Measurements from ENCODE around the gene STK32C. TPM values are rescaled to one million over a fixed set of nuclear protein-coding genes. Genes with fewer than 3 reads are reported as not detected.
"Not testable (repeated sequence)": the region's sequence is repeated elsewhere in the genome, so short reads cannot be mapped to it uniquely, and the experiment has no call there.

The STK32C gene
- total RNA-seq, 1 experiment from 2014 or later, result 9.3 TPM

DNA sequence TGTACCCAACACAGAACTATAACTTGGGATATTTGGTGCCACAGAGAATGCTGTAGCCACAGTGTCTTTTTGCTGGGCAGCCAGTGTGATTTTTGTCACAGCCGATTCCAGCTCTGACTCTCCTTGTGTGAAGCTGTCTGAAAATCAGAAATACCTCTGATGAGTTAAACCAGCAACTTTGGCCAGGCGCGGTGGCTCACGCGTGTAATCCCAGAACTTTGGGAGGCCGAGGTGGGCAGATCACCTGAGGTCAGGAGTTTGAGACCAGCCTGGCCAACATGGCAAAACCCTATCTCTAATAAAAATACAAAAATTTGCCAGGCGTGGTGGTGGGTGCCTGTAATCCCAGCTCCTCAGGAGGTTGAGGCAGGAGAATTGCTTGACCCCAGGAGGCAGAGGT is 30.1 kb upstream of the STK32C start:
- not testable (repeated sequence) for DNase-seq (ENCODE audit: low read depth)

DNA sequence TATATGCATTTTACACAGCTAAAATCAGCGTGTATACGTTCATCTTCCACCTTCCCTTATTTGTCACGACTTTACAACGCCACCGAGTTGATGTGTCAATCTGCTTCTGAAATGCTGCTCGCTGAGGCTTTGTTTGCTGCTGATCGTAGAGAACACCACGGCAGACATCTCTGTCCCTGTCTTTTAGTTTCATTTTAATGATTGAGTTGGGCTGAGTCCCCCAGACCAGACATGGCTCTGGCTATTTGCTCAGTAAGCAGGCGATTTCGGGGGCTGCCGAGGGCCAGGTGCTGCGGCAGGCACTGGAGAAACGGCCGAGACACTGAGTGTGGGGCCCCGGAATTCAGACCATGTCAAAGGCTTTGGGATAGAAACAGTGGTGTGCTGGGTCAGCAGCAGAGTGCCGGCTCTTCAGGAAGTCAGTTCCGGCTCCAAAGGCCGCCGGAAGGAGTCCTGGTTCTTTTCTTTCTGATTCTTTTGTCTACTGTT is 29.2 kb upstream of the STK32C start:
- DNase-seq (ENCODE audit: low read depth), result peak; percentile 30

DNA sequence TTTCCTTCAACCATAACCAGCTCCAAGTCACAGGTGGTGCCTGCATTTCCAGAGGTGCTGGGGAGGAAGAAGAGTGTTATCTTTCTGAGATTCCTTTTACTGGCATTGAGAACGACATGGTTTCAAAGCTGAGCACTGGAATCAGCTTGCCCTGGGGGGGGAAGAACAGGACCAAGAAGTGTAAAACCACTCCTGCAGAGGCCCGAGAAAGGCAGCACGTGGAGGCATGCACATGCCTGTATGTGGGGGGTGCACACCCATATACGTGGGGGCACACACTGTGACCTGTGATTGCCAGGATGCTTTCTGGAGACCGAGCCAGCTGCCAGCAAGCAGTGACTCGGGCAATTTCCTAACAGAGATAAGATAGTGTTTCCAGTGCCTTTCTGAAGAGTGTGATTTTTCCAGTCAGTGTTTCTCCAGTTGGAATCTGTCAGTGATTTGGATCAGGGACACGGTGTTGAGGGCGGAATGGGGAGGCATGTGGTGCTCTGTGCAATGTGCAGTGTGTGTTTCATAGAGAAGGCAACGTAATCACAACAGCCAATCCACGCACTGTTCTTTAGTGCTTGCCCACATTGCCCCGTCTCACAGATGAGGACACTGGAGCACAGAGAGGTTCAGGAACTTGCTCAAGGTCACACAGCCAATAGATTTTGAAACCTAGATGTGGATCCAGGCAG is 28.5 kb upstream of the STK32C start:
- no peak for DNase-seq (ENCODE audit: low read depth)

DNA sequence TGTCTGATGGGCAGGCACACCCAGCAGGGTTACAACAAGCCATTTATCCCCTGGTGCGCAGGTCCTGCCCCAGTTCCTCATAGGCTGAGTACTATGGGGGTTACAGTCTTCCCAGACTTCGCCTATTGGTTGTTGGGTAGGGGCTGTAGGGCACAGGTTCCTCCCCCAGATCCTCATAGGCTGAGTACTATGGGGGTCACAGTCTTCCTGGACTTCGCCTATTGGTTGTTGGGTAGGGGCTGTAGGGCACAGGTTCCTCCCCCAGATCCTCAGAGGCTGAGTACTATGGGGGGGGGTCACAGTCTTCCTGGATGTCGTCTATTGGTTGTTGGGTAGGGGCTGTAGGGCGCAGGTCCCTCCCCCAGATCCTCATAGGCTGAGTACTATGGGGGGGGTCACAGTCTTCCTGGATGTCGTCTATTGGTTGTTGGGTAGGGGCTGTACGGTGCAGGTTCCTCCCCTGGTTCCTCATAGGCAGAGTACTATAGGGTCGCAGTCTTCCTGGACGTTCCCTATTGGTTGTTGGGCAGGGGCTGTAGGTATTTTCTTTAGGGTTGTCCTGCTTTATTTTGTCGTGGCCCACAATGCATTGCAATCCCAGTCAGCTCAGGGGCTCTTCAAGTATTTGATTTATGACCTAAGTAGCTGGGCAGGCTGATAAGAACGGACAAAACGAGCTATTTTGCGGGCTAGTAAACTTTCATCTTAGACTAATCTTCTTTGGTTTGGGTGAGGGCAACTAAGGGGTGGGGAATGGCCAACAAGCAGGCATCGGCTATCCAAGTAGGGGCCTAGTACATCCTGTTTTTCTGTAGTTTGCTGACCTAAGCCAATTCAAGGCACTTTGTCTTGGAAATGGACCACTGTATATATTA is 27.7 kb upstream of the STK32C start:
- no peak for DNase-seq (ENCODE audit: low read depth)

DNA sequence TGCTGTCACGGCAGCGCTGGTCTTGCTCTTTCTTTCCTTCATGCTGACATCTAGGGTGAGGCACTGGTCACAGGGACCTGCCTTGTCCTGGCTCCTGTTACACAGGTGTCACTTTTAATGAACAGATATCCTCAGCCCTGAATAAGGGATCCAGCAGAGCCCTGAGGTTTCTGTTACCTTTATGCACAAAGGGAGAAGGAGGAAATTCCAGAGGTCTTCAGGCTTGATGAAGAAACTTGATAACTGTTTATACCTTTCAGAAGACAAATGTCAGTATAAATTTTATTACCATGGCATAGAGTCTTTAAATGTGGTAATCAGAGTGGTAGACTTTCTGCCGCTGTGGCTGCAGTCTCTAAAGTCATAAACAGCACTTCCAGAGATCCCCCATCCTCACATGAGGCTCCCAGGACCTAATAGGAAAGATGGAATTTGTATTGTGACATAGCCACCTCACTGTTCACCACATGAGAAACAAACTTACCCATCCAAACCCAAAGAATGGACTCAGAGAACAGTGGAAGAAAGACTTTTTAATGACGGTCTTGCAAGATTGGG is 27.0 kb upstream of the STK32C start:
- no peak for DNase-seq (ENCODE audit: low read depth)

DNA sequence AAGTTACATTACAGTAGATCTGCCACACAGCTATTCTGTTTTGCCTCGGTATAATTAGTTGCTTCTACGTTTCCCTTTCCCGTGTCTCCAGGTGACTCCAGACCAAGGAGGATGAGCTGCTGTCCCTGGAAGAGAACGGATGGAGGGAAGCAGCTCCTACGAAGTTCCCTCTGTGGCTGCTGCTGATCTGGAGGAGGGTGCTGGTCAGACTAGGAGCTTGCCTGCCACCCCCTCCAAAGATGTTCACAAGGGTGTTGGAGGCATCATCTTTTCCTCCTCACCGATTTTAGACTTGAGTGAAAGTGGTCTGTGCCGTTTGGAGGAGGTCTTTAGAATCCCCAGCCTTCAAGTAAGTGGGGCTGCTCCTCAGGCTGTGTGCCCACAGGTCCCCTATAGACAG is 25.6 kb upstream of the STK32C start:
- no peak for DNase-seq (ENCODE audit: low read depth)

DNA sequence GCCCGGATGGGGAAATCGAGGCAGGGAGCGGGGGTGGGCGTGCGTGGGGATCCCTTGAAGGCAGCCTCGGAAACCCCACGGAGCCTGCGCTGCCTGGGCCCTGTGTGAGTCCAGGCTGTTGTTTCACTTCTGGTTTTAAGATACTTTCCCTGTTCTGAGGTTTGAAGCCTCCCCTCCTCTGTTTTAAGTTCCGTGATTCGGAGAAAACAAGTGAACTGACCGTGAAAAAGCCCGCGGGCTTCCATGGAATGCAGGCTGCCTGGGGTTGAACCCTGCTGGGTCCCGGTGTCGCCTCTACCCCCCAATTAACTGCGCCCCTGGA is 24.6 kb upstream of the STK32C start:
- no peak for DNase-seq (ENCODE audit: low read depth)

DNA sequence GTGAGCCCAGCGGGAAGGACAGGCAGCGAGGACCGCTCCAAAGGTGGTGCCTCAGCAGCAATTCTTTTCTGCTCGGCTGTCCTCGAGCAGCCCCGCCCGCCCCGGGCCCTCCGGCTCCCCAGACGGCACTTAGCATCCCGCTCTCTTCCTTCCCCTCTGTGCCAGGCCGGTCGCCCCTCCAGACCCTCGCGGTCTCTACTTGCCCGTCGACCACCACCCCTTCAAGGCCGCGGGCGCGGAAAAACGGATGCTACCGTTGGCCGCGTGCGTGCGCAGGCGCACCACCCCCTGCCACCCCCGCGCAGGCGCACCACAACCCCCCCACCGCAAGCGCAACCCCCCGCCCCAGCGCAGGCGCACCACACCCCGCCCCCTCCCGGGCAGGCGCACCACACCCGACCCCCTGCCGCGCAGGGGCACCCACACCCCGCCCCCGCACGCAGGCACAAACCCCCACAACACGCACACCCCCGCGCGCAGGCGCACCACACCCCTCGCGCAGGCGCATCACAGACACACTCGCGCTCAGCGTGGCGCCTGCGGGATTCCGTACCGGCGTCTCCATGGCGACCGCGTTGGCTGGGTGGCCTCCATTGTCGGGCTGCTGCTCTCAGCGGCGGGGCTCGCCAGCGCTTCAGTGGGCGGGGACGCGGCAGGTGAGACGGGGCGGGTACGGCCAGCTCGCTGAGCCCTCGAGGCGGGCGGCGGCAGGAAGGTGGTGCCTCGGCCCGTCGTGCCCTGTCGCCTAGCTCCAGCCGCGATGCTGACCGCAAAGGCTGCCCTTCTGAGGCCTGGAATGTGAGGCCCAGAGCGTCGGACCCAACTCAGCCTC is 24.1 kb upstream of the STK32C start, which contains the start of gene LRRC27:
Gene LRRC27, plus strand, starts transcription at position 593 of the 832 bp plus-strand sequence. CDS start 1,332 bp downstream, outside the sequence.
- peak; percentile 98 for DNase-seq (ENCODE audit: low read depth)

DNA sequence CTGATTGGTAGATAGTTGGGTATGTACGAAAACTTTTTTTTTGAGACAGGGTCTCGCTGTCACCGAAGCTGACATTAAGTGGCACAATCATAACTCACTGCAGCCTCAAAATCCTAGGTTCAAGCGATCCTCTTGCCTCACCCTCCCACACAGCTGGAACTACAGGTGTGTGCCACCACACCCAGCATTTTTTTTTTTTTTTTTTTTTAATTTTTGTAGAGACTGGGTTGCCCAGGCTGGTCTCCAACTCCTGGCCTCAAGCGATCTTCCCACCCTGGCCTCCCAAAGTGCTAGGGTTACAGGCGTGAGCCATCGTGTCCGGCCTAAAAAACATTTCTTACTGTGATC is 22.7 kb upstream of the STK32C start:
- DNase-seq (ENCODE audit: low read depth), result no peak

DNA sequence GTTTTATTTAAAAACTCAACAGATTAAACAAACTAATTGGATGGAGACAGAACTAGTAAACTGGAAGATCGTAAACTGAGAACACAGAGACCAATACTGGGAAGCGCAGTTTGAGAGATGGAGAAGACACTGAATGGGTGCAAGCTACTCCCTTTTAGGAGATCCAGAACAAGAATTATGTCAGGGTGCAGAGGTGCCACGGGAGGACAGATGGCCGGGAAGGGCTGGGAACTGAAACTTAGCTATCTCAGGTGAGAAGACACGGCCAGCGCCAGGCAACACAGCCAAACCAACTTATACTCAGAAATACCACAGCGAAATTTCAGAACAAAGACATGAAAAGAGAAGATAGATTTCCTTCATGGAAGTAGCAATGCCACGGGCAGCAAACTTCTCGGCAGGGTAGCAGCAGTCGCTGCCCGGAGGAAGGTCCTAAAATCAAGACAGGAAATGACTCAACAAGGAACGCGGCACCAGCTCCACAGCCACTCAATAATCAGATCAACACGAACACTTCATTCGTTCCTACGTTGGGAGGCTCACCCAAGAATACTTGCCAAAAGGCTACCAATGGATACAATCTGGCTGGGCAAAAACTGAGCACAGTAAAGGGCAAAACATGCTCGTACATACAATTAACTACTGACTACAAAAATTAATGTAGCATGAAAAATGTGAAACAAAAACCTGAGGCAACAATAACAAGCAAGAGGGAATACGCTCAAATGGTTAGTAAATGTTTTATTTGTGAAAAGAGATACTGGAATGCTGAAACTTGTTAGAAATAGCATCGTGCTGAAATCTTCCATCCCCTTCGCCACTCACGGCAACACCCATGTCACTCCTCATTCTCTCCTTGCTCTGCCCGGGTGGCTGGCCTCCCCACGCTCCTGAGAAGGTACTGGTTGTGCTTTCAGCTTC is 22.1 kb upstream of the STK32C start:
- DNase-seq (ENCODE audit: low read depth), result peak; percentile 73

DNA sequence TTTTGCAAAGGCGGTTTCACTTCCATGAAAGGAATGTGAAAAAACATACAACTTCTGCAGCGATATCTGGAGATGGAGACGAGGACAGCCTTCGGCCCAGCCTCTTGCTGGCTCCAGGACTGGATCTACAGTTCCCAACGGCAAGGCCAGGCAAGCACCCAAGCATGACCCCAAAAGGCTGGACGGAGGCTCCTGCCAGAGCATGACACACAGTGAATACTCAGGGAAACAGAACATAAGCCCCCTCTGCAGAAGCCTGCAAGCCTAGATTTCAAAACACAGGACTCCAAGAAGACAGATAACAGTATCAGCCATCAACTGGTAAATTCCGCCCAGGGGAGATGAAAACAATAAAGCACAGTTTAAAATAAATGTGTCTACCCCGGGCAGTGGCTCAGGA is 21.0 kb upstream of the STK32C start:
- DNase-seq (ENCODE audit: low read depth), result no peak

DNA sequence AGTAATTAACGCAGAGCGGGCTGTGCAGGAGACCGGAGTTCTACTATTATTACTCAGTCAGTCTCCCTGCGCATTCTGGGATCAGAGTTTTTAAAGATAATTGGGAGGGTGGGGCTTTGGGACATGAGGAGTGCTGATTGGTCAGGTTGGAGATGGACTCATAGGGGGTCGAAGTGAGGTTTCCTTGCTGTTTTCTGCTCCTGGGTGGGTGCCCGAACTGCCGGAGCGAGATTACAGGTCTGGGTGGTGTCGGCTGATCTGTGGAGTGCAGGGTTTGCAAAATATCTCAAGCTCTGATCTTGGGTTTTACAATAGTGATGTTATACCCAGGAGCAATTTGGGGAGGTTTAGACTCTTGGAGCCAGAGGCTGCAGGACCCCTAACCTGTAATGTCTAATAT is 20.4 kb upstream of the STK32C start:
- DNase-seq (ENCODE audit: low read depth), result no peak

DNA sequence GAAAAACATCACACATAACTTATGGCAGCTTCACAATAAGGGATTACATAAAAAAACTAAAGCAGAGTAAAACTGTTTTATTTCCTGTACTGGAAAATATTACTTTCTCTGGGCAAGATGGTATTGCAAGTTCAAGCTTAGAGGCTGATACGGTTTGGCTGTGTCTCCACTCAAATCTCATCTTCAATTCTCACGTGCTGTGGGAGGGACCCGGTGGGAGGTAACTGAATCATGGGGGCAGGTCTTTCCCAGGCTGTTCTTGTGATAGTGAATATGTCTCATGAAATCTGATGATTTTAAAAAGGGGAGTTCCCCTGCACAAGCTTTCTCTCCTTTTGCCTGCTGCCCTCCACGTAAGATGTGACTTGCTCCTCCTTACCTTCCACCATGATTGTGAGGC is 19.2 kb upstream of the STK32C start:
- no peak for DNase-seq (ENCODE audit: low read depth)

DNA sequence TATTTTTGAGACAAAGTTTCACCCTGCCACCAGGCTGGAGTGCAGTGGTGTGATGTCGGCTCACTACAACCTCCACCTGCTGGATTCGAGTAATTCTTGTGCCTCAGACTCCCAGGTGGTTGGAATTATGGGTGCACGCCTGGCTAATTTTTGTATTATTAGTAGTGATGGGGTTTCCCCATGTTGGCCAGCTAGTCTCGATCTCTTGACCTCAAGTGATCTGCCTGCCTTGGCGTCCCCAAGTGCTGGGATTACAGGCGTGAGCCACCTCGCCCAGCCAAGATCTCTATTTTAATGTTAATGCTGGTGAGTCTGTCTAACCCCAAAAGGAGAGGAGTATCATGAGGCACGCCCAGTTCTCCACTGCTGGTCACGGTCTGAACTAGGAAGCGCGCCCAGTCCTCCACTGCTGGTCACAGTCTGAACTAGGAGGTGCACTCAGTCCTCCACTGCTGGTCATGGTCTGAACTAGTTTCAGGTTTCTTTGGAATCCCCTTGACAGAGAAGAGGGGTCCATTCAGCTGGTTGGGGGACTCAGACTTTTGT is 18.7 kb upstream of the STK32C start:
- DNase-seq (ENCODE audit: low read depth), result no peak

DNA sequence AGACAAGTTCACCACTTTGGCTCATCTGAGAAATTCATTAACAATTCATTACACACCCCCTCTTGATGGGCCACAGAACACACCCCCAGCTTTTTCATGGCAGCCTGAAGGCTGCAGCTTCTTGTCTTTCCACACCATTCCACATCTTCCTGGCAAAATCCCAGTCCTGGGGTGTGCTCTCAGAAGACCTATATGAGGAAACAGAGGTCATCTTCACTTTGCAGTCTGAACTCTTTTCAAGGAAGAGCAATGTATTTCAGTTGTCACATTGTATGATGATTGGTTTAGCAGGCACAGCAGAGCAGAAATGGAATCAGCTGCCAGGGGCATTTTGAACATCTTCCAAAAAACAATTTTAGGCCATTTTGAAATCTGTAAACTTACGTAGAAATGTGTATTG is 16.4 kb upstream of the STK32C start:
- DNase-seq (ENCODE audit: low read depth), result no peak

DNA sequence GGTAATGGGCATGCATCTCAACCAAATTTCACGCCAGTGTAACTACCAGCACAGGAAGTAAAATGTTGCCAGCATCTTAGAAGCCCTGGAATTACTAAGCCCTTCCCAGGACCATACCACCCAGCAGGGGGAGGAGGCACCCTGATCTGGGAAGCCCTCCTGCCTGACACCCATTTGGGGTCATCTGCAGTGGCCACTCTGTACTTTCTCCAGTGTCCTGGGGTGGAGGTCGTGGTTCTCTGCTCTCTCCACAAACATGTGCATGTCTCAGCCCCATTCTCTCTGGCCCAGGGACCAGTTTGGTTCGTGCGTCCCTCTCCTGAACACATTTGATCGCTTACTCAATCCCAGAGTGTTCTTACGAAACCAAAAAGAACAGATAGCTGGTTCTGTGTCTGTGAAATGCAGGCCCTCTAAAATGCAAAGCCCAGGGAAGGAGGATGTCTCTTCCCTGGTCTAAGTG is 14.9 kb upstream of the STK32C start:
- no peak for DNase-seq (ENCODE audit: low read depth)

DNA sequence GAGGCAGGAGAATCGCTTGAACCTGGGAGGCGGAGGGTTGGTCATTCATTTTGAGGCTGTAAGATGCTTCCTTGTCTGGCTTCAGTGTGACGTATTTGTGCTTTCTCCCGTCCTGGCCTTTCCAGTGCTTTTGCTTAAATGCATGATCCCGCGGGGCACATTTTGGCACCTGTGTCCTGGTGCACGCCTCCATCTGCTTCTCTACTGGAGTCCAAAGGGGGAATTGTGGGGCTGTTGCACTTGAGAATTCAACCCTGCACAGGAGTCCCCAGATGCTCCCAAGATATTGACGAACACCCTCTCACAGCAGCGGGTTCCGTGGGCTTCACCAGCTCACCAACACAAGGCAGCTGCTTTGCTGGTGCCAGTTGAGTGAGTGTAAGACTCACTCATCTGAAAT is 14.0 kb upstream of the STK32C start:
- DNase-seq (ENCODE audit: low read depth), result no peak

DNA sequence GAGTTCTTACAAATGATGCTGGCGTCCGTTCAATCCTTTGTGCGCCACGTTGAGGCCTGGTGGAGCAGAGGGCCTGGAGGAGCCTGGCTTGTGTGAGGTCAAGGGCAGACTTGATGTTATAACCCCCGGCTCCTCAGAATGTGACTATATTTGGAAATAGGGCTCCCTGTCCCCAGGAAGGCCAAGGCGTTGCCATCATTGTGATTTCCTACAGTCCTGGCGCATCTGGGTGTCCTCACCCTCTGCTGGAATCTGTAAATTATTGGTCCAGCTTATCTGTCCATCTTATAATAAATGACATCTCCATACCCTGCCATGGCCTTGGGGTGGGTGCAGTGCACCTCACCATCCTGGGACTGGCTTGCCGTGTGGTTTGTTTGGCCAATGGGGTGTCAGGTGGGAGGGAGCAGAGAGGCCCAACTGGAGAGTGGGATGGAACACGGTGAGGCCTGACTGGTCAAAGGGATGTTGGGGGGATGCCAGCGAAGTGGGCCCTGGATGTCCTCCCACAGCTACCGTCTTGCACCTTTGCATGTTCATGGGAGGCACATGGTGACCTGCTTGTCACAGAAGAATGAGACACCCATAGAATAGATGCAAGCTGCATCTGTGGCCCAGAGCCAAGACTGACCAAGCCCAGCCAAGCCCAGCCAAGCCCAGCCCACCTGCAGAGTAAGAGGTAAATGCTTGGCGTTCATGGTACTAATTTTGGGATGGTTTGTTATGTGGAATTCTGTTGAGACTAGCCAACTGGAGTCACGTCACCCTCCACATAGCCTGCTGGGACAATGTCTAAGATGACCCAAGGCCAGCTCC is 13.1 kb upstream of the STK32C start:
- no peak for DNase-seq (ENCODE audit: low read depth)

DNA sequence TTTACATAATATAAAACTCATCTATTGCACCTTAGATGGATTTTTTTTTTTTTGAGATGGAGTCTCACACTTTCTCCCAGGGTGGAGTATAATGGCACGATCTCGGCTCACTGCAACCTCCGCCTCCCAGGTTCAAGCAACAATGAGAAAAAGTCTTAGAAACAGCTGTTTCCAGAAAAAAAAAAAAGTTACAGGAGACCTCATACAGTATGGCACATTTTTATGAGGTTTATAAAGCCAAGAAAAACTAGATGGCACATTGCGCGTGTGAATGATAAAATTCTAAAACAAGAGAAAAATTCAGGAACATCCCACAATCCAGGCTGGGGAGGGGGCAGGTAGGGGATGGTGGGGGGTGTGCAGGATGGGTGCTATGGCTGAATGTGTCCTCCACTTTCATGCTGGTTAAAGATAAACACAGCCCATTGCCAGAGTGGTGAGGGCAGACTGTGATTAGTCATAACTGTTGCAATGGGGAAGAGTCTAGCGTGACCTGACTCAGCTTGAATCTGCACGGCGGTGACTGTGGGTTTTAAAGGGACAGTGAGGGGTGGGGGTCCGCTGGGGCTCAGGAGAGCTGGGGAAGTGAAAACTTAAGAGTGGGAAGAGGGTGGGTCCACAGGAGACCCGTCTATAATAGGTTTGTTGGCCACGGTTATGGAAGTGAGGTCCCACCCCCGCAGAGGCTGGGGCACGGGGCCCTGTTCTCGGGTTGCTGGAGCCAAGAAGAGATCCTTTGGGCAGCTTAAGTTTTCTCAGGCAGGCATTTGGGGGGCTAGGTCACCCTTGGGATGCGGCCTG is 12.3 kb upstream of the STK32C start:
- peak; percentile 84 for DNase-seq (ENCODE audit: low read depth)
